Choroid plexus epithelial cell (primary cell): Measurements from ENCODE around the gene ZNF574.

ENCODE experiments used
- DNase-seq: peaks from one replicate; pipeline ENCODE4 v3.0.0-alpha.2; 2010; ENCODE audit warnings: low read depth
- H3K4me3 ChIP-seq: 2 replicates; pipeline ENCODE4 v1.5.1; 2011; ENCODE audit warnings: low read depth, mild to moderate bottlenecking, control low read depth, low read length, moderate library complexity
- CTCF ChIP-seq: conservative IDR thresholded peaks from 2 replicates; pipeline ENCODE4 v1.5.1; 2011; ENCODE audit warnings: low read depth, mild to moderate bottlenecking, control low read depth, inconsistent platforms, low read length, moderate library complexity

The ZNF574 gene

DNA sequence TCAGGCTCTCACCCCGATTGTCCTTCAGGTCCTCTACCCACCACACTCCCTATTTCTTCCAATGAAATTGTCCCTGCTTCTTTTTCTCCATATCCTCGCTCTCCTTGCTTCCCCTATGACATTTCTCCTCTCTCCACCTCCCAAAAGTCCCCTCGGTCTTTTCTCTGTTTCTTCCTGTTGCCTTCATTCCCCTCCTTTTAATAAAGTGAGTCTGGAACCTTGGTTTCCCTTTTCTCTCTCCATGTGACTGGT lies 676 bp upstream of the ZNF574 start:
- no peak for DNase-seq
- TF ChIP-seq CTCF, result no peak
- peak overlapping the region; percentile 89 for H3K4me3 ChIP-seq

GRCh38 chr19:42076380-42076944 lies 496 bp downstream of the ZNF574 start:
- peak overlapping the region; percentile 77 for H3K4me3 ChIP-seq
- DNase-seq, result no peak
- no peak for TF ChIP-seq CTCF

GRCh38 chr19:42078058-42078457 lies 2.1 kb downstream of the ZNF574 start:
- no peak overlapping the region for H3K4me3 ChIP-seq
- no peak for DNase-seq
- TF ChIP-seq CTCF, result no peak

DNA sequence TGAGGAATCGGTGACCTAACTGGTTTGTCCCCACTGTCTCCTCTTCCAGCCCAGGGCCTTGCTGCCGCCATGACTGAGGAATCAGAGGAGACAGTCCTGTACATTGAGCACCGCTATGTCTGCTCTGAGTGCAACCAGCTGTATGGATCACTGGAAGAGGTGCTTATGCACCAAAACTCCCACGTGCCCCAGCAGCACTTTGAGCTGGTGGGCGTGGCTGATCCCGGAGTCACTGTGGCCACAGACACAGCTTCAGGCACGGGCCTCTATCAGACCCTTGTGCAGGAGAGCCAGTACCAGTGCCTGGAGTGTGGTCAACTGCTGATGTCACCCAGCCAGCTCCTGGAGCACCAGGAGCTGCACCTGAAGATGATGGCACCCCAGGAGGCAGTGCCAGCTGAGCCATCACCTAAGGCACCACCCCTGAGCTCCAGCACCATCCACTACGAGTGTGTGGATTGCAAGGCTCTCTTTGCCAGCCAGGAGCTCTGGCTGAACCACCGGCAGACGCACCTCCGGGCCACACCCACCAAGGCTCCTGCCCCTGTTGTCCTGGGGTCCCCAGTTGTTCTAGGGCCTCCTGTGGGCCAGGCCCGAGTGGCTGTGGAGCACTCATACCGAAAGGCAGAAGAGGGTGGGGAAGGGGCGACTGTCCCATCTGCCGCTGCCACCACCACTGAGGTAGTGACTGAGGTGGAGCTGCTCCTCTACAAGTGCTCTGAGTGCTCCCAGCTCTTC lies 2.7 kb downstream of the ZNF574 start:
- no peak for DNase-seq
- TF ChIP-seq CTCF, result no peak
- H3K4me3 ChIP-seq, result no peak overlapping the region

DNA sequence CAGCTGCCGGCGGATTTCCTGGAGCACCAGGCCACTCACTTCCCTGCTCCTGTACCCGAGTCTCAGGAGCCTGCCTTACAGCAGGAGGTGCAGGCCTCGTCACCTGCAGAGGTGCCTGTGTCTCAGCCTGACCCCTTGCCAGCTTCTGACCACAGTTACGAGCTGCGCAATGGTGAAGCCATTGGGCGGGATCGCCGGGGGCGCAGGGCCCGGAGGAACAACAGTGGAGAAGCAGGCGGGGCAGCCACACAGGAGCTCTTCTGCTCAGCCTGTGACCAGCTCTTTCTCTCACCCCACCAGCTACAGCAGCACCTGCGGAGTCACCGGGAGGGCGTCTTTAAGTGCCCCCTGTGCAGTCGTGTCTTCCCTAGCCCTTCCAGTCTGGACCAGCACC lies 3.3 kb downstream of the ZNF574 start:
- no peak overlapping the region for H3K4me3 ChIP-seq
- TF ChIP-seq CTCF, result no peak
- DNase-seq, result no peak

DNA sequence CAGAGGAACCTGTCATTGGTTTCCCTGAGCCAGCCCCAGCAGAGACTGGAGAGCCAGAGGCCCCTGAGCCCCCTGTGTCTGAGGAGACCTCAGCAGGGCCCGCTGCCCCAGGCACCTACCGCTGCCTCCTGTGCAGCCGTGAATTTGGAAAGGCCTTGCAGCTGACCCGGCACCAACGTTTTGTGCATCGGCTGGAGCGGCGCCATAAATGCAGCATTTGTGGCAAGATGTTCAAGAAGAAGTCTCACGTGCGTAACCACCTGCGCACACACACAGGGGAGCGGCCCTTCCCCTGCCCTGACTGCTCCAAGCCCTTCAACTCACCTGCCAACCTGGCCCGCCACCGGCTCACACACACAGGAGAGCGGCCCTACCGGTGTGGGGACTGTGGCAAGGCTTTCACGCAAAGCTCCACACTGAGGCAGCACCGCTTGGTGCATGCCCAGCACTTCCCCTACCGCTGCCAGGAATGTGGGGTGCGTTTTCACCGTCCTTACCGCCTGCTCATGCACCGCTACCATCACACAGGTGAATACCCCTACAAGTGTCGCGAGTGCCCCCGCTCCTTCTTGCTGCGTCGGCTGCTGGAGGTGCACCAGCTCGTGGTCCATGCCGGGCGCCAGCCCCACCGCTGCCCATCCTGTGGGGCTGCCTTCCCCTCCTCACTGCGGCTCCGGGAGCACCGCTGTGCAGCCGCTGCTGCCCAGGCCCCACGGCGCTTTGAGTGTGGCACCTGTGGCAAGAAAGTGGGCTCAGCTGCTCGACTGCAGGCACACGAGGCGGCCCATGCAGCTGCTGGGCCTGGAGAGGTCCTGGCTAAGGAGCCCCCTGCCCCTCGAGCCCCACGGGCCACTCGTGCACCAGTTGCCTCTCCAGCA lies 4.2 kb downstream of the ZNF574 start:
- H3K4me3 ChIP-seq, result no peak overlapping the region
- no peak for TF ChIP-seq CTCF
- no peak for DNase-seq
